Epidermal melanocyte (primary cell): Measurements from ENCODE around the gene MBNL1.
"Not testable (repeated sequence)": the region's sequence is repeated elsewhere in the genome, so short reads cannot be mapped to it uniquely, and the experiment has no call there.

Experiments
- DNase-seq: peaks from one replicate; pipeline ENCODE4 v3.0.0; 2011; ENCODE audit warnings: low spot score; ENCODE audit not compliant: insufficient read length

Gene MBNL1

DNA sequence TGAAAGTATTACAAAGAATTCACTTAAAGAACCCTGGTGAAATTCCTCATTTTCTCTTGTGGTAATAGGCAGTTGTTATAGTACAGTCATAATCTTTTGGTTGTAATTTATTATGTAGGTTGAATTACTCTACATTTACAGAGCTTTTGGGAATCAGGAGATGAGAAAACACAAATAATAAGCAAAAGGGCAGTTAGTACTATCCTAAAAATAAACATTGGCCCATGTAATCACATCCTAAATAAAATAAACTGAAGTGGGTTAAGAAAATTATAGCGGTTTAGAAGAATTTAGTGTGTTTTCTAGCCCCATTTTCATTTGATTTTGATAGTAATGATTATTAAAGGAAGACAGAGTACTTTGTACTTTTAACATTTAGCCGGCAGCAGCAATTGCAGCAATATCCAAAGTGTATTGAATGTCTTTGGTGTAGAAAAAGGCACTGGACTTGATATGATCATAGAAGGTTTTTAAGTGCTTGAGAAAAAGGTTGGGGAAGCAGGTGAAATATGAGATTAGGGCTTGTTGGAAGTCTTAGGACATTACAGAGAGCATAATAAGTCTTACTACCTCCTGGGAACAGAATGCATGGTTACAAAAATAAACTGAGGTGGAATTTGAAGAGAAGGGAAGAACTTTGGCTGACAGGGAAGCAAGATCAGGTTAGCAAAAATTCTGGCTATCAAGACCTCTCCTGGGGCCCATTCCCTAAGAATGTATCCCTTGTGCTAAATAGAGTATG, 79.9 kb downstream of the MBNL1 start:
- DNase-seq, result no peak

DNA sequence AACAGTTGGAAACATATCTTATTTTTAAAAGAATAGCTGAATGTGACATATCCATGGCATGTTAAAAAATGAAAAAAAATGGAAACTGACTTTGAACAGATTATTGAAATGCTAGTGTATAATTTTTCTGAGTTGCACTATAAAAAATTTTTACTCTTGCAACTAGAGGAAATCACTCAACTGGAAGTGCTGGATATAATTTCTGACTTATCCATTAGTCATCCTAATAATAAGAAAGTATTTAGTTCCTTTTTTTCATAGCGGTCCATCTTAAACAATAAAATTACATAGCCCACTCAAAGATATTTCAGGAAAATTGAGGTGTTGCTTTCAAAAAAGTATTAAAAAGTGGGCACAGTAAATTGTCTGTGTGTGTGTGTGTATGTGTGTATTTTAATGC, 80.7 kb downstream of the MBNL1 start:
- no peak for DNase-seq

- no peak for DNase-seq
These were observed 81.4 kb downstream of the MBNL1 start for GRCh38 chr3:152350139-152350538.

DNA sequence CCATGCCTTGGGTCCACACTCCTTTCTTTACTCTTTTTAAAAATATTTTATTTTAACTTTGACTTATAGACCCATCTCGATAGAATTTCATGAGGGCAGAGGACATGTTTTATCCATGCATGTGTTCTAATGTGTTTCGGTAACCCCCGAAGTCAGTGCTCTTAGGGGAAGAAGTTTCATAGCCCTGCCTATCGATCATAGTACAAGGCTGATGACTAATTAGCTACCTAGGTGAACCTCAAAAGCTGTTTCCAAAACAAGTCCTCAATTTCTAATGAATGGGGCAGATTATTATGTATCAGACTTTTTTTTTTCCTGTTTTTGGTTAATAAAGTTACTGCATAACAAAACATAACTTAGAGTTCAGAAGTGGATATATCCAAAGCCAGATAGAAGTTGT, 82.0 kb downstream of the MBNL1 start:
- DNase-seq, result no peak

- DNase-seq, result no peak
These were observed 83.8 kb downstream of the MBNL1 start for GRCh38 chr3:152352554-152352953.

DNA sequence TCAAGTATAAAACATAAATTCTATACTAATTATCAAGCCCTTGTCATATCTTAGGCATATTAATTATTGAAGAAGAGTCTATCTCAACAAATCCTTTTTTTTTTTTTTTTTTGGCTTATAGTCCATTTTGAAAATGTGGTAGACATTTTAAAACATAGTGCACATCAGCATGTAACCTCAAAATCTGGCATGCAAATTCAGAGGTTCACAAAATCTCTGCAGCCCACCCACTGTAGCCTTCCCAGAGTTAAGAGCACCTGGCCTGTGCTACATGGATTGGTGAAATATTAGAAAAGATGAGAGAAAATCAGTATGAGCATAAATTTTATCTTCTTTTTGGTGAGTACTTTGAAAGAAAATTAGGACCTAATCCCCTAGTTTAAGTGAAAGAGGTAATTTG, 84.8 kb downstream of the MBNL1 start:
- no peak for DNase-seq

GRCh38 chr3:152355744-152356665, 87.3 kb downstream of the MBNL1 start:
- no peak for DNase-seq

DNA sequence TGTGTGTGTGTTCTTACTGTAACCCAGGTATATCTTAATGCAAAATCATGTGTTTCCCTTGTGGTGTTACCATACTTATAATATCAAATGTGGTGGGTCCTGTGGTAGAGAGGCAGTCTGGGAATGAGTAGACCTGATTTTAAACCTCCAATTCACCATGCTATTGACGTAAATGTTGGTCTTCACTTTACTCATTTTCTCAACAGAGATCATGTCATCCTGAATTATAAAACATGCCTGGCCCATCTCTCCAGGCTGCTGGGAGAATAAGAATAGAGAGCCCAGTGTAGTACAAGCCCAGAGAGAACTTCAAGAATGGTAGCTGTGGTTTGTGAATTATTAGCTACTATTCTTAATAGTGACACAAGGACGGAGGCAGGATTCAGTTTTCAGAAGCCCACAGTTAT, 88.1 kb downstream of the MBNL1 start:
- DNase-seq, result no peak

GRCh38 chr3:152357587-152357986, 88.9 kb downstream of the MBNL1 start:
- DNase-seq, result no peak

- no peak for DNase-seq
These were observed 90.9 kb downstream of the MBNL1 start for GRCh38 chr3:152359385-152360248.

GRCh38 chr3:152360302-152360701, 91.6 kb downstream of the MBNL1 start:
- no peak for DNase-seq

DNA sequence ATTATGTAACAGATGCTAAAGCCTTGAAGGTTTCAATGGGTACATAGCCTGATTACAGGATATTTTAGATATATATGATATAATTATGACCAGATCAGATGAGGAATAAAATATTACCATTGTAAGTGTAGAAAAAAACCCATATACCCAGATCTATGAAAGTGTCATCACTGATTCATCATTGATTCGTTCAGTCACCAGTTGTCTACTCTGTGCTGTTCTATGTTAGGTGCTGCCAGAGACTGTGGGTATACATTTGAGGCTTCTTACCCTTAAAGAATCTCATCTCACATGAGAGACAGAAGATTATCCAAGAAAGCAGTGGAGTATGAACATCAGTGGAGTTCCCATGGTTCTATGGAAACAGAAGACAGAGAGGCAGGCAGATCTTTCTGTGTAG, 92.2 kb downstream of the MBNL1 start:
- no peak for DNase-seq

DNA sequence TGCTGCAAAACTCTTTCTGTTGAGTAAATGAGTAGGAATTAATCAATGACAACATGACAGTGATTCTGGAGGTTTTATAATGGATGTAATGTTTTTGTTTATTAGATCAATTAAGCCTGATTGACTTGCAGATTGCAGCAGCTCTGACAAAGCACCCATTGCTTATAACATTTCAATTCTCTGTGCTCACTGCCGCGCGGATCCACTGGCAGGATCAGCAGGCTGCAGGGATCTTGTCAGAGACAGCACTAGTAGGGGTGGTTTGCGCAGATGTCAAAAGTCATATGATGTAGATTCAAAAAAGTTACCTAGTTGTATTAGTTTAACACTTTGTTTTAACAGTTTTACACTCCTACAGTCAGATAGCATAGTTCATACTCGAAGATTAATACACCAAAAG, 93.4 kb downstream of the MBNL1 start:
- no peak for DNase-seq

- DNase-seq, result no peak
These were observed 95.5 kb downstream of the MBNL1 start for GRCh38 chr3:152364237-152364636.

GRCh38 chr3:152365126-152365525, 96.4 kb downstream of the MBNL1 start:
- DNase-seq, result no peak

DNA sequence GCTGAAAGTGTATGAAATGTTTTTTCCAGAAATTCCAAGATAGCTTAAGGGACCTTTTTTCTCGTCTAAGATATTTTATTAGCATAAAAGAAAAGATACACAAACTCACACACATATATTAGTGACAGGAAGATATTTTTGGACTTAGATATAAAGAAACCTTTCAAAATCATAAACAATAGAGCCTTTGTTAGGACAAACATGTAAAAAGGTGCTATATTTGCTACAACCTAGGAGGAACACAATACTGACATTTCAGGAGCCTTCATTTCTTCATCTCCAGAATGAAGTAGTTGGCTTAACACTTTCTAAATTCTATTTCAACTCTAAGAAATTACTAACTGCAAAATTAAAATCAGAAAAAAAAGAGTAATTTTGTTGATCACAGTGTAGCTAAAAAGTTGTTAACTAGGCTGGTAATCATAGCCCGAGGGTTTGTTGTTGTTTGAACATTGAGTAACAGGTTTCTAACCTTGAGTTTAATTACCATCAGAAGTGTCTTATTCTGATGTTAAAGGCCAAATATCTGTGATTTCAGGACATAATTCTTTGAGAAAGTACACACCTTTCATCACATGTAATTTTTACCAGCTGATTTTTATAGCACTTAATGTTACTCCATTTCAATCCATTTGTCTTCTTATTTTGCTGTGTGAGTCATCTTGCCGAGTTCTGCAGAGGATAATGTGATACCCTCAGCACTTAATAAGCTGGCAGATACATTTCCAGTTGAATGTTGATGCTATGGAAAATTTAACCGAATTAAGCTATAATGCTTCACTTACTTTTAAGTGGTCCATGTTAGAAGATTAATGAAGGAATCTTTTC, 97.3 kb downstream of the MBNL1 start:
- no peak for DNase-seq

GRCh38 chr3:152367192-152367591, 98.5 kb downstream of the MBNL1 start:
- not testable (repeated sequence) for DNase-seq

- not testable (repeated sequence) for DNase-seq
These were observed 103.9 kb downstream of the MBNL1 start for GRCh38 chr3:152372633-152373032.

DNA sequence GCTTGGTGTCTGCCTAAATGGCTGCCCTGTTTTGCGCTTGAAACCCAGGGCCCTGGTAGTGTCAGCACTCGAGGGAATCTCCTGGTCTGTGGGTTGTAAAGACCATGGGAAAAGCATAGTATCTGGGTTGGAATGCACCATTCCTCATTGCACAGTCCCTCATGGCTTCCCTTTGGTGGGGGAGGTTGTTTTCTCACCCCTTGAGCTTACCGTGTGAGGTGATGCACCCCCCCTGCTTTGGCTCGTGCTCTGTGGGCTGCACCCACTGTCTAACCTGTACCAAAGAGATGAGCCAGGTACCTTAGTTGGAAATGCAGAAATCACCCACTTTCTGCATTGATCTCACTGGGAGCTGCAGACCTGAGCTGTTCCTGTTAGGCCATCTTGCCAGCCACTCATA, 104.7 kb downstream of the MBNL1 start:
- DNase-seq, result no peak

- no peak for DNase-seq
These were observed 105.7 kb downstream of the MBNL1 start for GRCh38 chr3:152374262-152374990.
